Measurements from ENCODE around the gene LGR5. TPM values are rescaled to one million over a fixed set of nuclear protein-coding genes. Genes with fewer than 3 reads are reported as not detected.
A peak's percentile ranks its signal among the peaks of the same experiment; 100 is the strongest.

The LGR5 gene
- total and polyA plus RNA-seq, 2 of the 13 experiments (the other 11 are each of a cell fraction or from before 2014, with no cell fraction given): 37.0 to 121 TPM

- TF ChIP-seq HNF1B (CRISPR knock-in tag; IDR thresholded peaks at IDR 0.05) (peak; percentile 77), SRY (CRISPR knock-in tag; IDR thresholded peaks at IDR 0.05) (no peak), MYNN (CRISPR knock-in tag; IDR thresholded peaks at IDR 0.05; ENCODE audit: low read depth) (no peak), ZNF292 (CRISPR knock-in tag; IDR thresholded peaks at IDR 0.05; ENCODE audit: borderline replicate concordance, low read depth) (peak; percentile 59; the same call in 1 of the 2 replicates), ZNF484 (CRISPR knock-in tag; IDR thresholded peaks at IDR 0.05; ENCODE audit: borderline replicate concordance, low read depth) (no peak), SAFB2 (CRISPR knock-in tag; IDR thresholded peaks at IDR 0.05; ENCODE audit: borderline replicate concordance, low read depth) (no peak), ARNTL (CRISPR knock-in tag; IDR thresholded peaks at IDR 0.05) (peak; percentile 57; the same call in 1 of the 2 replicates), FOXO1 (CRISPR knock-in tag; IDR thresholded peaks at IDR 0.05) (peak; percentile 88), RFXAP (CRISPR knock-in tag; IDR thresholded peaks at IDR 0.05; ENCODE audit: borderline replicate concordance) (0 out of 2 replicates have a peak, but pooled peaks have one; percentile 22), ZNF616 (CRISPR knock-in tag; IDR thresholded peaks at IDR 0.05; ENCODE audit: low read depth) (no peak), ZBED4 (CRISPR knock-in tag; IDR thresholded peaks at IDR 0.05; ENCODE audit: borderline replicate concordance) (peak; percentile 47; the same call in 1 of the 2 replicates), ZNF512B (CRISPR knock-in tag; IDR thresholded peaks at IDR 0.05; ENCODE audit: borderline replicate concordance) (no peak), MEIS1 (CRISPR knock-in tag; IDR thresholded peaks at IDR 0.05; ENCODE audit: borderline replicate concordance) (peak; percentile 65; the same call in 1 of the 2 replicates), RAD51 (IDR thresholded peaks at IDR 0.05; ENCODE audit: borderline replicate concordance) (no peak), YEATS4 (CRISPR knock-in tag; IDR thresholded peaks at IDR 0.05; ENCODE audit: borderline replicate concordance) (peak; percentile 51; the same call in 1 of the 2 replicates), ZNF569 (CRISPR knock-in tag; IDR thresholded peaks at IDR 0.05; ENCODE audit: borderline replicate concordance) (no peak), TFDP1 (CRISPR knock-in tag; IDR thresholded peaks at IDR 0.05; ENCODE audit: borderline replicate concordance) (peak; percentile 12; the same call in 1 of the 2 replicates), NCOR1 (IDR thresholded peaks at IDR 0.05; ENCODE audit: borderline replicate concordance, low read length) (peak; percentile 82; the same call in 1 of the 2 replicates), MAFK (conservative IDR thresholded peaks at IDR 0.05 in 1 of 2, IDR thresholded peaks at IDR 0.05 in 1 of 2; ENCODE audit: low read length in 2 of 2) (no peak)
Measured at GRCh38 chr12:71438670-71439361, 782 bp upstream of the LGR5 start (continued).
